22Rv1 (cell line): ENCODE data around the gene LXN.

Experiments used
- H3K27ac ChIP-seq: fragments of 450-650 bp; 2 replicates; pipeline ENCODE4 v1.5.1; 2017
- CTCF ChIP-seq: fragments of 450-650 bp; IDR thresholded peaks from 2 replicates; pipeline ENCODE4 v1.5.1; 2017; ENCODE audit warnings: mild to moderate bottlenecking
- ZFX ChIP-seq: fragments of 450-650 bp; IDR thresholded peaks from 2 replicates; pipeline ENCODE4 v1.6.1; 2017; ENCODE audit warnings: antibody characterized with exemption, borderline replicate concordance

The LXN gene

GRCh38 chr3:158672215-158673176, at the start of gene LXN:
Gene LXN, minus strand, starts transcription at chr3:158672648. Its CDS starts 170 bp downstream, at chr3:158672478.
- peak within 1 kb of the TSS; percentile 62 for H3K27ac ChIP-seq
- TF ChIP-seq CTCF (peak; percentile 81), ZFX (no peak)

GRCh38 chr3:158722108-158722507, 49.7 kb upstream of the LXN start:
- TF ChIP-seq ZFX (no peak), CTCF (no peak)
- peak overlapping the region; percentile 93 for H3K27ac ChIP-seq

DNA sequence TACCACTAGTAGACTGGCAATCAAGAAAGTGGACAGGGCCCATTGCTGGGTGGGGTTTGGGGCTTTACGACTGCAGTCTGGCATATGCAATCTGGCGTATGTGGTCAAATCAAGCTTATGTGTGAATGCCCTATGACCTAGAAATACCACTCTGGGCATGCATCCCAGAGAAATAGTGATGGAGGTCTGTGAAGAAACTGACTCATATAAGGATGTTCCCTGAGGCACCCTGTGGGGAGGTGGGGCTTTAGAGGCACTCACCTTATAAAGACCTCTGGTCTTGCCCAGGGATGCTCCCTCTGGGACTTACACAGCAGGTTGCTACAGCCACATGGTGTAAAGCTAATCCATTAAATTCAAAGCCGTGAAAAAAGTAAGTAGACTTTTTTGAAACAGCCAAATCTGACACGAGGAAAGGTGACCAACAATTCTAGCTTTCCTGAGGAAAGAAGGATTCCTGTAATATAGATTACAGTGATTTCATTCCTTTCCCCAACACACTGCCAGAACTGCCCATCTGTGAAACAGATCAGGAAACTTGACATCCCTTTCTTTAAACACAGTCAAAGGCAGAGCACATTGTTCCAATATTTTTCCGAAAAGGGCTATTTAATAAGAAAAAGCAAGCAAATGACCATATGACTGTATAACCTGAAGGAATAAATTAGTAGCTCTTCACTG, 46.2 kb upstream of the LXN start:
- H3K27ac ChIP-seq = no peak overlapping the region
- TF ChIP-seq ZFX = no peak
- TF ChIP-seq CTCF = no peak

GRCh38 chr3:158717576-158717975, 45.1 kb upstream of the LXN start:
- TF ChIP-seq CTCF = no peak
- H3K27ac ChIP-seq = no peak overlapping the region

GRCh38 chr3:158713094-158713499, 40.6 kb upstream of the LXN start:
- TF ChIP-seq CTCF (no peak), ZFX (no peak)
- H3K27ac ChIP-seq = no peak overlapping the region

GRCh38 chr3:158712443-158712842, 40.0 kb upstream of the LXN start:
- H3K27ac ChIP-seq = no peak overlapping the region

More at GRCh38 chr3:158712443-158712842, 40.0 kb upstream of the LXN start:
- TF ChIP-seq ZFX (no peak), CTCF (no peak)
